Measurements from ENCODE around the gene ABHD17A.

DNA sequence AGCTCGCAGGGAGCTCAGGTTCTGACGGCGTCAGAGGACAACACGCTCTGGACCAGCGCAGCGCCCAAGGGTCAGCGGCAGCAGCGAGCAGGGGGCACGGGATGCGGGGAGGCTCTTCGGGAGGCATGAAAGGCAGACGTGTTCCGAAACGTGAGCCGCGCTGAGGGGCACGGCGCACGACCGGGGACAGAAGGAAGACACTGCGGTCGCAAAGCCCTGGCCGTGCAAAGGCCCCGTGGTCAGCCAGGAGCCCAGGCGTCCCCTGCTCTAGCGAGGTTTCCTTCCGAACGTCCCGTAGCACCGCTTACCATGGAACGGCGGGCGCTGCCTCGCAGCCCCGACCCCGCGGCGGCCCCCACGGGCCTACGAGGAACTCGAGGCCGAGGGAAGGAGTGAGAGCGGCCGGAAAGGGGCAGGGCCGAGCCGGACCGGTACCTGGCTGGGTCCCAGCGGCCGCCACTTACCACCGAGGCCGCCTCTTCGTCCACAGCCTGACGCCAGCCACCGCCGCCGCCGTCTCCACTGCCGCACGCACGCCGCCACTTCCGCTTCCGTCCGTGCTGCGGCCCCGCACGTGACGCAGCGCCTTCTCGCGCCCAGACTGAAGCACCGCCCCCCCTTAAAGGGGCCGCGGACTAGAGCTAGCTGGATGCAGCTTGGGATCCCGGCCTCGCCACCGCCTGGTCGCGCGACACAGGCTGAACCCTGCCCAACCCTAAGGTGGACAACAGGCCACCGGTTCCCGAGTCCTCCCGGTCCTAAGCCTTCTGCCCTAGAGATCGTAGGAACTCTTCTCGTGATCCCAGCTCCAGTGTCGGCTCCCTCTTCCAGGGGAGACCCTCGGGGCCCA, 9.4 kb downstream of the ABHD17A start:
- TF ChIP-seq, protein P1, sequence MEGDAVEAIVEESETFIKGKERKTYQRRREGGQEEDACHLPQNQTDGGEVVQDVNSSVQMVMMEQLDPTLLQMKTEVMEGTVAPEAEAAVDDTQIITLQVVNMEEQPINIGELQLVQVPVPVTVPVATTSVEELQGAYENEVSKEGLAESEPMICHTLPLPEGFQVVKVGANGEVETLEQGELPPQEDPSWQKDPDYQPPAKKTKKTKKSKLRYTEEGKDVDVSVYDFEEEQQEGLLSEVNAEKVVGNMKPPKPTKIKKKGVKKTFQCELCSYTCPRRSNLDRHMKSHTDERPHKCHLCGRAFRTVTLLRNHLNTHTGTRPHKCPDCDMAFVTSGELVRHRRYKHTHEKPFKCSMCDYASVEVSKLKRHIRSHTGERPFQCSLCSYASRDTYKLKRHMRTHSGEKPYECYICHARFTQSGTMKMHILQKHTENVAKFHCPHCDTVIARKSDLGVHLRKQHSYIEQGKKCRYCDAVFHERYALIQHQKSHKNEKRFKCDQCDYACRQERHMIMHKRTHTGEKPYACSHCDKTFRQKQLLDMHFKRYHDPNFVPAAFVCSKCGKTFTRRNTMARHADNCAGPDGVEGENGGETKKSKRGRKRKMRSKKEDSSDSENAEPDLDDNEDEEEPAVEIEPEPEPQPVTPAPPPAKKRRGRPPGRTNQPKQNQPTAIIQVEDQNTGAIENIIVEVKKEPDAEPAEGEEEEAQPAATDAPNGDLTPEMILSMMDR (IDR thresholded peaks at IDR 0.05): peak; percentile 24; the same call in 1 of the 2 replicates
- TF ChIP-seq ZFX (IDR thresholded peaks at IDR 0.05; ENCODE audit: borderline replicate concordance): no peak

Measured in 22Rv1 (cell line).